T-helper 17 cell (primary cell): Measurements from ENCODE around the gene CLTA. TPM values are rescaled to one million over a fixed set of nuclear protein-coding genes. Genes with fewer than 3 reads are reported as not detected.
A peak's percentile ranks its signal among the peaks of the same experiment; 100 is the strongest.
"Not testable (repeated sequence)": the region's sequence is repeated elsewhere in the genome, so short reads cannot be mapped to it uniquely, and the experiment has no call there.

Experiments used
- ATAC-seq: fragments of 150-1000 bp; cut with Tn5 transposase; 2 replicates; pipeline ENCODE4 v1.10.0; 2021; ENCODE audit warnings: mild to moderate bottlenecking, moderate library complexity
- DNase-seq, 3 donors: peaks; one replicate each; pipeline versions ENCODE4 v3.0.0 to v3.0.0-alpha.2; 2020 to 2021
- H3K9me3 ChIP-seq: one replicate; pipeline ENCODE4 v1.7.0; 2013; ENCODE audit warnings: low read length, mild to moderate bottlenecking; ENCODE audit not compliant: control insufficient read depth, poor library complexity, severe bottlenecking
- H3K27ac Mint-ChIP-seq: one replicate; pipeline ENCODE4 v1.8.0; 2022; ENCODE audit warnings: mild to moderate bottlenecking, moderate library complexity, mixed read lengths
- H3K27me3 Mint-ChIP-seq: one replicate; pipeline ENCODE4 v1.8.0; 2022; ENCODE audit warnings: mixed read lengths
- H3K36me3 Mint-ChIP-seq: one replicate; pipeline ENCODE4 v1.8.0; 2022; ENCODE audit warnings: low read depth, mixed read lengths
- H3K4me1 Mint-ChIP-seq: one replicate; pipeline ENCODE4 v1.8.0; 2022; ENCODE audit warnings: mild to moderate bottlenecking, mixed read lengths
- H3K4me3 Mint-ChIP-seq: one replicate; pipeline ENCODE4 v1.8.0; 2022; ENCODE audit warnings: mild to moderate bottlenecking, moderate library complexity, mixed read lengths
- total RNA-seq, 4 donors: library from RNA in 2 of 4; stranded (reverse) in 2 of 4; gene quantifications; one replicate each; pipeline ENCODE4 v1.2.3 and lab custom pipeline; 2022 to 2026

The CLTA gene
- total RNA-seq, 2 donors from 2014 or later = 30.3 to 43.4 TPM

DNA sequence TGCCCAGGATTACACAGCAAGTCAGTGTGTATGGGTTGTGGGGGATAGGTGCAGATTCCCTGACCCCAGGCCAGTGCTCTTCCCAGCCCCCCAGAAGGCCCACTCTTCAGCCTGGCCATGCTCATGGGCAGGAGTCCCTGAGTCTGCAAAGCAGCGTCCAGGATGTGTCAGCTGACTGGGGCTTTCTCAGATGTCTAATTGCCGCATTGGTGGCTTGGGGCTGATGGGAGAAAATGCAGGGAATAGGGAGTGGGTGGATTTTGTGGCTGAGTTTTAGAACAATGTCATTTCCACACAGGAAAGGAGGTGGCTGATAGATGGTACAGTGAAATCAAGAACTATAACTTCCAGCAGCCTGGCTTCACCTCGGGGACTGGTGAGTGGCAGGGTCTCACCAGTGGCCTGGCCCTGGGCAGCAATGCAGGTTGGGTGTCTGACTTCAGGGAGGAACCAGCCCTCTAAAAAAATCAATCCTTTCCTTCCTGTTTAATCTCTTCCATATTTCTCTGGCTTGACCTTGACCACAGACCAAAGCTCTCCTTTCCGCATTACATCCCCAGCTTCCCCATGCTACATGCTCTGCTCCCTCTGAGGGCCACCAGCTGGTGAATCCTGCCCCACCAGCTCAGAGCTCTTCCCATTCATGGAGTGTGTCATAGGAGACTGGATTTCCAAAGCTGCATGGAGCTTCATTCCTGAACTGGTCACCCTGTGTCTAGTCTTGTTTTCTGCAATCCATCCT lies 40.0 kb upstream of the CLTA start:
- Mint-ChIP-seq H3K4me3 (peak overlapping the region; percentile 88), H3K36me3 (peaks cover 8% of the 10 kb centered on the region), H3K4me1 (peaks cover 55% of the 10 kb centered on the region), H3K27me3 (no peaks in the 10 kb centered on the region), H3K27ac (peak overlapping the region; percentile 98)
- ATAC-seq (no peak), DNase-seq (no peak)
- H3K9me3 ChIP-seq = no peaks in the 10 kb centered on the region

DNA sequence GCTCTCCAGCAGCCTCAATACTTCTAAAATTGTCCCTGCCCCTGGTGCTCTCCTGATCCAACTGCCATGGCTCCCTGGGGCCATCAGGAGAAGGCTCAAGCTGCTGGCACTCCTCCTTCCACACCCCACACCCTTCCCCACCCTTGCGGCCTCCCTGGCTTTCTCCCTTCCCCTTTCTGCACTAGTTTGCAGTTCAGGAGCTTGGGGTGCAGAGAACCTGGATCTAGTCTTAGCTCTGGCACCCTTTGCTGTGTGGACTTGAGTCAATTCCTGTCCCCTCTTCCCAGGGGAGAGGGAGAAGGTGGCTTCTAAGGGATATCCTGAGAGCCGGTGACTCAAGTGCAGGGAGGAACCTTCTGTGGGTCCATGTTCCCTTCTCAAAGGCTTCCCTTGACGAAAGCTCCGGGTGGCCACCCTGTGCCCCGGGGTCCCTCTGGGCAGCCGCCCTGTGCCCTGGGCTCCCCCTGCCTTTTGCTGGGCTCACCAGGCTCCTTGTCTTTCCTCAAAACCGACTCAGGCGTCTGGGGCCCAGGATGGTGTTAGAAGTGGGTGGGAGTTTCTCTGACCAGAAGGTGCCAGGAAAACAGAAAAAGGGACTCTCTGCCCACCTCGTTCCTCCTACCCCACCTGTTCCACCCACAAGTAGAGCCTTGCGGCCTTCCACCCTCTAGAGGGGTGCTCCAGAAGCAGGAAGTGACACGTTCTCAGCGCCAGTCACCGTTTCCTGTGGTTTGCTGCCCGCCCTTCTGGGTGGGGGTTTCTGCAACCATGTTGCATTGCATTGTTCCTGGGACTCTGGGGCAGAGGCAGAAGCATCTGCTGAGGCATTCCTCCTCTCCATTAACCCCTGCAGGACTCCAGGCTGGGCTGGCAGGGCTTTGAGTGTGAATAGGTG lies 39.2 kb upstream of the CLTA start:
- ATAC-seq = peak; percentile 95
- Mint-ChIP-seq H3K27me3 (no peaks in the 10 kb centered on the region), H3K4me1 (peaks cover 53% of the 10 kb centered on the region), H3K4me3 (peak overlapping the region; percentile 88), H3K27ac (peak overlapping the region; percentile 98), H3K36me3 (peaks cover 8% of the 10 kb centered on the region)
- no peaks in the 10 kb centered on the region for H3K9me3 ChIP-seq
- DNase-seq = peak; percentile 68 to 81 (median 79)

DNA sequence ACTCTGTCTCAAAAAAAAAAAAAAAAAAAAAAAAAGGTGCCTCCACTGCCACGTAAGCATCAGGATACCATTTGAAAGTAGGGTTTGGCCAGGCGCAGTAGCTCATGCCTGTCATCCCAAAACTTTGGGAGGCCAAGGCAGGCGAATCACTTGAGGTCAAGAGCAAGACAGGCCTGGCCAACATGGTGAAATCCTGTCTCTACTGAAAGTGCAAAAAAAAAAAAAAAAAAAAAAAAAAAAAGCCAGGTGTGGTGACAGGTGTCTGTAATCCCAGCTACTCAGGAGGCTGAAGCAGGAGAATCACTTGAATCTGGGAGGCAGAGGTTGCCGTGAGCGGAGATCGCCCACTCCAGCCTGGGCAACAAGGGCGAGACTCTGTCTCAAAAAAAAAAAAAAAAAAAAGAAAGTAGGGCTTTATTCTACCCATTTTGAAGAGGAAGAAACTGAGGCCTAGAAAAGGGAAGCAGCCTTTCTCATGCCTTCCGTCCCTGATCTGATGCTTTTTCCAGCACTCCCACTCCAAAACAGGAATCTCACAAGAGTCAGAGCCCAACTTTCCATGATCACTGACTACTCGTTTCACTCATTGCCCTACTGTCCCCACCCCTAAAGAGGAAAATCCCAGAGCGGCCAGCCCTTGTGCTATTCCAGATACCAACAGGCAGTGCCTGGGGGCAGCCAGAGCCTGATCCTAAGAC lies 37.8 kb upstream of the CLTA start:
- peak overlapping the region; percentile 98 for H3K27ac Mint-ChIP-seq
- peaks cover 42% of the 10 kb centered on the region for H3K4me1 Mint-ChIP-seq
- DNase-seq (no peak), ATAC-seq (no peak)
- H3K4me3 Mint-ChIP-seq = peak overlapping the region; percentile 64
- peaks cover 5% of the 10 kb centered on the region for H3K36me3 Mint-ChIP-seq
- H3K9me3 ChIP-seq = no peaks in the 10 kb centered on the region
- H3K27me3 Mint-ChIP-seq = no peaks in the 10 kb centered on the region

DNA sequence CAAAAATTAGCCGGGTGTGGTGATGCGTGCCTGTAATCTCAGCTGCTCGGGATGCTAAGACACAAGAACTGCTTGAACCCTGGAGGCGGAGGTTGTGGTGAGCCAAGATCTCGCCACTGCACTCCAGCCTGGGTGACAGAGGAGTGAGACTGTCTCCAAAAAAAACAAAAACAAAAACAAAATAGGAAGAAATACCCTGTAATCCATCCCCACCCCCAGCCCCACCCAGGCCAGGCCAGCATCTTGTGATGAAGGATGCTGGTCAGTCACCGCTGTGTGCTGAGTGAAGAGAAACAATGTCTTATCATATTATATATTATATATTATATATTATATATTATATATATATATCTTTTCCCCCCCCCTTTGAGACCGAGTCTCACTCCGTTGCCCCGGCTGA lies 37.0 kb upstream of the CLTA start:
- H3K9me3 ChIP-seq = no peaks in the 10 kb centered on the region
- ATAC-seq = no peak
- H3K27me3 Mint-ChIP-seq = no peaks in the 10 kb centered on the region
- peaks cover 8% of the 10 kb centered on the region for H3K36me3 Mint-ChIP-seq
- DNase-seq = no peak
- H3K27ac Mint-ChIP-seq = peak overlapping the region; percentile 98
- H3K4me1 Mint-ChIP-seq = peaks cover 40% of the 10 kb centered on the region
- peak overlapping the region; percentile 64 for H3K4me3 Mint-ChIP-seq

DNA sequence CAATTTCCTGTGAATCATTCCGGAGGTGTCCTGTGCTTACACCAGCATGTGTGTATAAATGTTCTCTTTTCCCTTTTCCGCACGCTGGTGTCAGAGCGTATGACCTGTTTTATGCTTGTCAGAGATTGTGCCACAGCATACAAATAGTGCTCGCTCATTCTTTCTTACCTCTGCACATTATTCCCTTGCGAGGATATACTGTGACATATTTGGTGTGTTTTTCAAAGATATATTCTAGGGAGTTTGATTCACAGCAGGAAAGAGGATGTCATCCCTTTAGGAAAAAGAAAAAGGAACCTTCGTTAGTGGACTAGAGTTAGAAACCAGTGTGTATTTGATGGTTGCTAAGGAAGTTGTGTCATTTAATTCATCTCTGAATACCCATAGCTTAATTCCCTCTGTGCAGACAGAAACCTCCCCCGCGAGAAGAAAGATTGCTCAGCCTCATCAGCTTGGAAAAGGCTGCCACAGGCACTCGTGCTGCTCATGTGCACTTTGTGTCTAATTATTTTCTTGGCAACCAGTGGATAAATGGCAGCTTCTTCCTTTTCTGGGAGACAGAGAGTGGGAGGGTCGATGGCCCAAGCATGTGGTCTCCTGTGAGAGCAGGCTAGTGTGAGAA lies 36.3 kb upstream of the CLTA start:
- H3K4me3 Mint-ChIP-seq = no peak overlapping the region
- no peak for ATAC-seq

DNA sequence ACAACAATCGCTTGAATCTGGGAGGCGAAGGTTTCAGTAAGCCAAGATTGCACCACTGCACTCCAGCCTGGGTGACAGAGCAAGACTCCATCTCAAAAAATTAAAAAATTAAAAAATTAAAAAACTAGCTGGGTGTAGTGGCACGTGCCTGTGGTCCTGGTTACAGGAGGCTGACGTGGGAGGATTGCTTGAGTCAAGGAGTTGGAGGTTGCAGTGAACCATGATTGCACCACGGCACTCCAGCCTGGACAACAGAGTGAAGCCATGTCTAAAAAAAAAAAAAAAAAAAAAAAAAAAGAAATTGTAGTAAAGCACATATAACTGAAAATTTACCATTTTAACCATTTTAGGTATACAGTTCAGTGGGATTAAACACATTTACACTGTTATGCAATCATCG lies 34.6 kb upstream of the CLTA start:
- H3K27me3 Mint-ChIP-seq = no peaks in the 10 kb centered on the region
- H3K36me3 Mint-ChIP-seq = peaks cover 12% of the 10 kb centered on the region
- ATAC-seq (no peak), DNase-seq (no peak)
- peaks cover 39% of the 10 kb centered on the region for H3K4me1 Mint-ChIP-seq
- H3K9me3 ChIP-seq = no peaks in the 10 kb centered on the region
- peak overlapping the region; percentile 98 for H3K27ac Mint-ChIP-seq
- H3K4me3 Mint-ChIP-seq = no peak overlapping the region

More for the DNA sequence above, 36.3 kb upstream of the CLTA start:
- DNase-seq = no peak
- peak overlapping the region; percentile 98 for H3K27ac Mint-ChIP-seq
- no peaks in the 10 kb centered on the region for H3K9me3 ChIP-seq
- peaks cover 8% of the 10 kb centered on the region for H3K36me3 Mint-ChIP-seq
- H3K4me1 Mint-ChIP-seq = peaks cover 45% of the 10 kb centered on the region
- H3K27me3 Mint-ChIP-seq = no peaks in the 10 kb centered on the region

DNA sequence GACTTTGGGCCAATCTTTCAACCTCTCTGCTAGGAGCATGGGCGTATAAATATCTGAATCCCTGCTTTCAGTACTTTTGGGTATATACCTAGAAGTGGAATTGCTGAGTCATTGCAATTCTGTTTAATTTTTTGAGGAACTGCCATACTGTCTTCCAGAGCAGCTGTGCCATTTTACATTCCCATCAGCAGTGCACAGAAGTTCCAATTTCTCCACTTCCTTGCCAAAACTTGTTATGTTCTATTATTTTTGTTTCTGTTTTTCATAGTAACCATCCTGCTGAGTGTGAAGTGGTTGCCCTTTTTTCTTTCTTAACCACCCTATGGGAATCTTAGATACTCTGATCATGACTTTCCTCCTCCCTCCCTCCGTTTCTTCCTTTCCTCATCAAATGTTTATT lies 32.6 kb upstream of the CLTA start:
- Mint-ChIP-seq H3K27ac (peak overlapping the region; percentile 32), H3K4me3 (no peak overlapping the region), H3K4me1 (peaks cover 32% of the 10 kb centered on the region), H3K36me3 (peaks cover 17% of the 10 kb centered on the region), H3K27me3 (no peaks in the 10 kb centered on the region)
- ATAC-seq (no peak), DNase-seq (no peak)
- H3K9me3 ChIP-seq = no peaks in the 10 kb centered on the region

DNA sequence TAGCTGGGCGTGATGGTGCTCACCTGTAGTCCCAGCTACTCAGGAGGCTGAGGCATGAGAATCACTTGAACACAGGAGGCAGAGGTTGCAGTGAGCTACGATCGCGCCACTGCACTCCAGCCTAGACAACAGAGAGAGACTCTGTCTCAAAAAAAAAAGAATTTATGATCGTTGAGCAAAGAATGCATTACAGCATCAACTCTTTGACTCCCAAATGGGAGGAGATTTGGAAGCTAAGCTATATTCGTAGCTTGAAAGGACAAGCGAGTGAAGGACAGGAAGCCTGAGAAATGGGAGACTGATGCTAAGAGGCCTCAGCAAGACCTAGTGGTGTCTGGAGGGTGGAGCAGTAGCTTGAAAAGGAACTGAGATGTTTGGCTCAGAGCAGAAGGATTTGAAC lies 31.8 kb upstream of the CLTA start:
- peak overlapping the region; percentile 36 for H3K4me3 Mint-ChIP-seq
- no peak for DNase-seq
- no peaks in the 10 kb centered on the region for H3K9me3 ChIP-seq
- H3K27ac Mint-ChIP-seq = peak overlapping the region; percentile 32
- peaks cover 27% of the 10 kb centered on the region for H3K4me1 Mint-ChIP-seq
- H3K27me3 Mint-ChIP-seq = no peaks in the 10 kb centered on the region
- H3K36me3 Mint-ChIP-seq = peaks cover 17% of the 10 kb centered on the region
- no peak for ATAC-seq

DNA sequence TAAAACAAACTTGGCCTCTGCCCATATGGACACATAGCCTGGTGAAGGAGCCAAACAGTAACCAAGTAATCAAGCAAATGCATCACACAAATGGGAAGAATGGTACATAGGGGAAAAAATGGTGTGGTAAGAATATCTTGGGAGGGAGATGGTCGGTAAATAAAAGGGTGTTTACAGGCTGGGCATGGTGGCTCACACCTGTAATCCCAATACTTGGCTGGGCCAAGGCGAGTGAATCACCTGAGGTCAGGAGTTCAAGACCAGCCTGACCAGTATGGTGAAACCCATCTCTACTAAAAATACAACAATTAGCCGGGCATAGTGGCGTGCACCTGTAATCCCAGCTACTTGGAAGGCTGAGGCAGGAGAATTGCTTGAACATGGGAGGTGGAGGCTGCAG lies 31.2 kb upstream of the CLTA start:
- peaks cover 13% of the 10 kb centered on the region for H3K36me3 Mint-ChIP-seq
- H3K27ac Mint-ChIP-seq = peak overlapping the region; percentile 3
- H3K4me1 Mint-ChIP-seq = peaks cover 22% of the 10 kb centered on the region
- not testable (repeated sequence) for H3K9me3 ChIP-seq, DNase-seq, H3K4me3 Mint-ChIP-seq, H3K27me3 Mint-ChIP-seq, ATAC-seq

DNA sequence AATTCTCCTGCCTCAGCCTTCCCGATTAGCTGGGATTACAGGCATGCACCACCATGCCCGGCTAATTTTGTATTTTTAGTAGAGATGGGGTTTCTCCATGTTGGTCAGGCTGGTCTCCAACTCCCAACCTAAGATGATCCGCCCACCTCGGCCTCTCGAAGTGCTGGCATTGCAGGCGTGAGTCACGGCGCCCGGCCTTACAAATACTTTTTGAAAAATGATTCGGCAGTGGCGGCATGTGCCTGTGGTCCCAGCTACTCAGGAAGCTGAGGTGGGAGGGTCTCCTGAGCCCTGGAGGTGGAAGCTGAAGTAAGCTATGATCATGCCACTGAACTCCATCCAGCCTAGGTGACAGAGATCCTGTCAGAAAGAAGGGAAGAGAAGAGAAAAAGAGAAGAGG lies 30.6 kb upstream of the CLTA start:
- Mint-ChIP-seq H3K4me1 (peaks cover 18% of the 10 kb centered on the region), H3K36me3 (peaks cover 13% of the 10 kb centered on the region)
- not testable (repeated sequence) for H3K27ac Mint-ChIP-seq, H3K9me3 ChIP-seq, H3K27me3 Mint-ChIP-seq, DNase-seq, ATAC-seq, H3K4me3 Mint-ChIP-seq

DNA sequence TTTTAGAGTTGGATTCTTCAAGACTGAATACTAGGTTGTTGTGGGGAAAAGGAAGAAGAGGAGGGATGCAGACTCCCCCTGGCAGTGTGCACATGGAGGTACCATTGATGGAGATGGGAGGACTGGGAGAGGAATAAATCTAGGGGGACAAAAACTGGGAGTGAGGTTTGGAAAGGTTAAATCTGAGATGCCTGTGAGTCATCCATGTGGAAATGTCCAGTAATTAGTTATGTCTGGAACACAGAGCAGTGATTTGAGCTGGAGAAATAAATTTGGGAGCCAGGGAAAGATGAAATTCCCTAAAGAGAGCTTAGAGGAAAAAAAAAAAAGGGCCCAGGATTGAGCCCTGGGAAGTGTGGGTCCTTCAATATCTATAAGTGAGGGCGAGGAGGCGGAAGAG lies 29.5 kb upstream of the CLTA start:
- H3K9me3 ChIP-seq = no peaks in the 10 kb centered on the region
- H3K27ac Mint-ChIP-seq = peak overlapping the region; percentile 90
- no peak for DNase-seq
- H3K4me3 Mint-ChIP-seq = no peak overlapping the region
- peaks cover 19% of the 10 kb centered on the region for H3K4me1 Mint-ChIP-seq
- peaks cover 13% of the 10 kb centered on the region for H3K36me3 Mint-ChIP-seq
- ATAC-seq = no peak
- no peaks in the 10 kb centered on the region for H3K27me3 Mint-ChIP-seq

DNA sequence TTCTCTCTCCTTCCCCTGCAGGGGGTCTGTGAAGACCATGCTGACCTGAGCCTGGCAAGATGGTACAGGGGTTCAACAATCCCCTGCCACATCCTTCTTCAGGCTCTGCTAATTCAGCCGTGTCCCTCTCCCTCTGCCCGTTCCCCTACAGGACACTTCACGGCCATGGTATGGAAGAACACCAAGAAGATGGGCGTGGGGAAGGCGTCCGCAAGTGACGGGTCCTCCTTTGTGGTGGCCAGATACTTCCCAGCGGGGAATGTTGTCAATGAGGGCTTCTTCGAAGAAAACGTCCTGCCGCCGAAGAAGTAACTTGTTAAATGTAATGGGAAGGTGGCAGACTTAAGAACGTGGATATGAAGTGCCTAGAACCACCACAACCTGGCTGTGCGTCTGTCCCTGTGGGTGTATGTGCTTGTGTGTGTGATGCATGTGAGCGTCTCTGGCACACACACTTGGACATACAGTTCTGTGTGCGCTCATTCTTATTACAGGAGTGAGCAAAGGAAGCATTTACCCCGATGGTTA lies 28.4 kb upstream of the CLTA start:
- Mint-ChIP-seq H3K36me3 (peaks cover 11% of the 10 kb centered on the region), H3K4me3 (no peak overlapping the region), H3K4me1 (peaks cover 26% of the 10 kb centered on the region), H3K27ac (peak overlapping the region; percentile 90), H3K27me3 (no peaks in the 10 kb centered on the region)
- no peak for DNase-seq
- H3K9me3 ChIP-seq = no peaks in the 10 kb centered on the region
- ATAC-seq = no peak
